Measurements from ENCODE around the gene ZNF124.
"Not testable (repeated sequence)": the region's sequence is repeated elsewhere in the genome, so short reads cannot be mapped to it uniquely, and the experiment has no call there.

ZNF124 gene

DNA sequence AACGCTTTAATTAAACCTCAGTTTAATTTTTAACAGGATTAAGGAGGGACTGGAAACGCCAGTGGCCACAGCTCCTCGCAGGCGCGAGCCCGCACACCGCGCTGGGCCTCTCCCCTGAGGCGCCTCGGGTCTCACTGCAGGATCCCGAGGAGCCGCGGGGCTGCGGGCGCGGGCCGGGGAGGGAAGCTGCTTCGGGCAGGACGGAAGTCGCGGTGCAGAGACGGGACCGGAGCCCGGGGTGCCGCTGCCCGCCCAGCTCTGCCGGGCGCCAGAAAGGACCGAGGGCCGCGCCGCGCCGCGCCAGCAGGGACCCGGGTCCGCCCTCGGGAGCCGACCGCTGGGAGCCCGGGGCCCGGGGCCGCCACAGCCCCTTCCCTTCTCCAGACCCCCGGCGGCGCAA is 377 bp downstream of the ZNF124 start:
- DNase-seq = not testable (repeated sequence)

DNA sequence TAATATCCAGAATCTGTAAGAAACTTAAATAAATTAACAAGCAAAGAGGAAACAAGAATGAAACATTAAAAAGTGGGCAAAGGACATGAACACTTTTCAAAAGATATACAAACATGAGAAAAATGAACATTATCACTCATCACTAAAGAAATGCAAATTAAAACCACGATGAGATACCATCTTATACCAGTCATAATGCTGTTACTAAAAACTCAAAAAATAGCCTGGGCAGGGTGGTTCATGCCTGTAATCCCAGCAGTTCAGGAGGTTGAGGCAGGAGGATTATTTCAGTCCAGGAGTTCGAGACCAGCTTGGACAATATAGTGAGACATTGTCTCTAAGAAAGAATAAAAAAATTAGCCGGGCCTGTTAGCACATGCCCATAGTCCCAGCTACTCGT is 6.1 kb downstream of the ZNF124 start:
- DNase-seq = no peak

DNA sequence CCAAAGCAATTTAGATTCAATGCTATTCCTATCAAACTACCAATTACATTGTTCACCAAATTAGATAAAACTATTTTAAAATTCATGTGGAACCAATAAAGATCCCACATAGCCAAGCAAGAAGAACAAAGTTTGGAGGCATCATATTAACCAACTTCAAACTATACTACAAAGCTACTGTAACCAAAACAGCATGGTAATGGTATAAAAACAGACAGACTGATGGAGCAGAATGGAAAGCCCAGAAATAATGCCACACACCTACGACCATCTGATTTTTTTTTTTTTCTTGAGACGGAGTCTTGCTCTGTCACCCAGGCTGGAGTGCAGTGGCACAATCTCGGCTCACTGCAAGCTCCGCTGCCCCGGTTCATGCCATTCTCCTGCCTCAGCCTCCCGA is 7.1 kb downstream of the ZNF124 start:
- DNase-seq = no peak

DNA sequence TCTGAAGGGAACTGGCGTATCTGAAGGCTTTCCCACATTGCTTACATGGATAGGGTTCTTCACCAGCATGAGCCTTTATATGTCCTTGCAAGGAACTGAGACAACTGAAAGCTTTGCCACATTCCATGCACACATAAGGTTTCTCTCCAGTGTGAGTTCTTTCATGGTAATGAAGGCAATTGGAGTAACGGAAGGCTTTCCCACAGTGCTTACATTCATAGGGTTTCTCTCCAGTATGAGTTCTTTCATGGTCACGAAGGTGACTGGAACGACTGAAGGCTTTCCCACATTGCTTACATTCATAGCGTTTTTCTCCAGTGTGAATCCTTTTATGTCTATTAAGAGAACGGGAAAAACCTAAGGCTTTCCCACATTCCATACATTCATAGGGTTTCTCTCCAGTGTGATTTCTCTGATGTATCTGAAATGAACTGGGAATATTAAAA is 15.0 kb downstream of the ZNF124 start:
- DNase-seq = peak; percentile 6

DNA sequence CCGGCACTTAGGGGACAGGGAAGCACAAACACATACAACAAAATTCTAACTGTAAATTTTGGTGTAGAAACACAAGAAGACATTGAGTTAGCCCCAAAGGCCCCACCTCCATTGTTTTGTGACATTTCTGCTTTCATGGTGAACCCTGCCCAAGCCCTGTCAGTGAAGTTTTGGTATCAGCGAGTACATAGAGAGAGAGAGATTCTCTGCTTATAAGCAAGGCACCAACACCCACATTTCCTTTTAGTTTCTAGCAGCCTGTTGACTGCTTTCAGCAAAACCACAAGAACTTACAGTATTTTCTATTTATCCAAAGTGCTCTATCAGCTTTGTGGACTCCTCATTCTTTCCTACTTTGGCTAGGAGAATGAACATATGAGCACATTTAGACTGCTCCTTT is 24.0 kb downstream of the ZNF124 start:
- DNase-seq = no peak

DNA sequence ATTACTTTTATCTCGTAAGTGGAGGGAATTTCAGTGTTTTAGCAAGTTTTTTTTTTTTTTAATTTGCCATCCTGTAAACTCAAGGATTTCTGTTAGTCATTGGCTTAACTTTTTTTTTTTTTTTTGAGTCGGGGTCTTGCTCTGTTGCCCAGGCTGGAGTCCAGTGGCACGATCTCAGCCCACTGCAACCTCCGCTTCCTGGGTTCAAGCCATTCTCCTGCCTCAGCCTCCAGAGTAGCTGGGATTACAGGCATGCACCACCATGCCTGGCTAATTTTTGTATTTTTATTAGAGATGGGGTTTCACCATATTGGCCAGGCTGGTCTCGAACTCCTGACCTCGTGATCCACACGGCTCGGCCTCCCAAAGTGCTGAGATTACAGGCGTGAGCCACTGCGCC is 24.7 kb downstream of the ZNF124 start:
- not testable (repeated sequence) for DNase-seq

DNA sequence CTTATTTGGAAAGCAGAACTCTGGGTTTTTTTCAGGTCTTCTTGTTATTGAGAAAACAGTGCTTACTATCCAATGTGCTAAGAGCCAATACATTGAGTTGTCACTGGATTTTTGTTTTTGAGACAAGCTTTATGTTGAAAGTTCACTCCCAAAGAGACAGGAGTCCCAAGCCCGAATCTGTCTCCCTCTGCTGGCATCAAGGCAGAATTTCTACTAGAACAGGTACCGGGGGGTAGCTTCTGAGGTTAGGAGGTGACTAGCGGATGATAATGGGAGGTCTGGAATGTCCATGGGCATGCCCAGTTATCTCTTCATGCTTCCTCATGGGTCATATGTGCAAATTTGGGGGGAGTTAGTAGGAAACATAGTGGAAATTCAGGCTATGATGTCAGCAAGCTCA is 25.1 kb downstream of the ZNF124 start:
- peak; percentile 8 for DNase-seq

DNA sequence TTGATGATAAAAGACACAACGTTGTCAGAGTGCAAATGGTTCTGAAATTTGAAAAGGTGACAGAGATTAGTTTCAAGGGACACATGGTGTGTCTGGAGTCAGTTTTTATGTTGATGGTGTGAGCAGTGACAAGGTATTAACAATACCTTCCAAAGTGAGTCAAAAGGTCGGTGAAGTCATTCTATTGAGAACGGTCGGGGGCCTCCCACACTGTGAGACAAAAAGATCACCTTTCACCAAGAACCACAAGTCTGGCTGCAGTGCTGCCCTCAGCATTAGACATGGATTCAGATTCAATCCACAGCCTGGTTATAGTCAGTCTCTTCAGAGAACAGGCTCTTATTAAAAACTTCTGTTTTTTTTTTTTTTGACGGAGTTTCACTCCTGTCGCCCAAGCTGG is 26.5 kb downstream of the ZNF124 start:
- no peak for DNase-seq

DNA sequence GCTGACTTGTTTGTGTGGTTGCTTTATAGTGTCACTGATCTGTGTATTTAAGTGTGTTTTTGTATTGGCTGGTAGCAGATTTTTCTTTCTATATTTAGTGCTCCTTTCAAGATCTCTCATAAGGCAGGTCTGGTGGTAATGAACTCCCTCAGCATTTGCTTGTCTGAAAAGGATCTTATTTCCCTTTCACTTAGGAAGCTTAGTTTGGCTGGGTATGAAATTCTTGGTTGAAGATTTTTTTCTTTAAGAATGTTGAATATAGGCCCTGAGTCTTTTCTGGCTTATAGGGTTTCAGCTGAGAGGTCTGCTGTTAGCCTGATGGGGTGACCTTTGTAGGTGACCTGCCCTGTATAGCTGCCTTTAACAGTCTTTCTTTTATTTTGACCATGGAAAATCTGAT is 32.3 kb downstream of the ZNF124 start:
- not testable (repeated sequence) for DNase-seq

DNA sequence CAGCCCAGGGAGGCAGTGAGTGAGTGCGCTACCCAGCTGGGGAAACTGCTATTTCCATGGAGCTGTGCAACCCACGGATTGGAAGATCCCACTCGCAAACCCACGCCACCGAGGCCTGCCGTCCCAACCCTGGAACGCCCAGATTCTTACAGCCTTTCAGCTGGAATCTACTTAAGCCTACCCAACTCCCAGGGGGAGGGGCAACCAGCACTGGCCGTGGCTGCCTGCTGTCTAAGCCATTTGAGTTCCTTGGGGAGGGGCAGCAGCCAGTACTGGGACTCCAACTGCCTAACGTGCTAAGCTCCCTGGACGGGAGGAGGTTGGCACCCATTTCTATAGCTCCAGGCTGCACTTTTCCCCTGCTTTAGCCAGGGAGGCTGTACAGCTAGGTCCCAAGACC is 40.6 kb downstream of the ZNF124 start:
- no peak for DNase-seq

DNA sequence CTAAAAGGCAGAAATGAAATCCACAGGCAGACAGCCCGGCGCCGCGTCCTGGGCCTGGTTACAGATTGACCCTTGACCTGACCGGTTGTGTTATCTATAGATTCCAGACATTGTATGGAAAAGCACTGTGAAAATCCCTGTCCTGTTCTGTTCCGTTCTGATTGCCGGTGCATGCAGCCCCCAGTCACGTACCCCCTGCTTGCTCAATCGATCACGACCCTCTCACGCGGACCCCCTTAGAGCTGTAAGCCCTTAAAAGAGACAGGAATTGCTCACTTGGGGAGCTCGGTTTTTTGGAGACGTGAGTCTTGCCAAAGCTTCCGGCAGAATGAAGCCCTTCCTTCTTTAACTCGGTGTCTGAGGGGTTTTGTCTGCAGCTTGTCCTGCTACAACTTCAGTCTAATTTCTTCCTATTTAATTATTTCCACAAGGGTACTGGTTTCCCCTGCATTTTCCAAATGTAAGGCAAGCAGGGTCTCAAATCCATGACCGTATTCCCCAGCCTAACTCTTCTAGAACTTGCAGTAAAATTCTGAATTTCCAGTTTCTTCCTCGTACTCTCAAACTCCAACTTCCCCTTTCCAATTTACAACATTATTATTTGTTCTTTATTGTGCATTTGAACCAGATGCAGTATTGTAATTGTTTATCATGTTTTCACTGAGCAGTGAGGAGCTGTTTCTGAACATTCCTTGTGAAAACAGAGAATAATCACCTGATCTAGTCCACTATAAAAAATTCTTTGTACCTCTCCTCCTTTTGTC is 44.1 kb downstream of the ZNF124 start:
- DNase-seq = not testable (repeated sequence)

DNA sequence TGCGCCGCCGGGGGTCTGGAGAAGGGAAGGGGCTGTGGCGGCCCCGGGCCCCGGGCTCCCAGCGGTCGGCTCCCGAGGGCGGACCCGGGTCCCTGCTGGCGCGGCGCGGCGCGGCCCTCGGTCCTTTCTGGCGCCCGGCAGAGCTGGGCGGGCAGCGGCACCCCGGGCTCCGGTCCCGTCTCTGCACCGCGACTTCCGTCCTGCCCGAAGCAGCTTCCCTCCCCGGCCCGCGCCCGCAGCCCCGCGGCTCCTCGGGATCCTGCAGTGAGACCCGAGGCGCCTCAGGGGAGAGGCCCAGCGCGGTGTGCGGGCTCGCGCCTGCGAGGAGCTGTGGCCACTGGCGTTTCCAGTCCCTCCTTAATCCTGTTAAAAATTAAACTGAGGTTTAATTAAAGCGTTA is 45.2 kb downstream of the ZNF124 start:
- DNase-seq = not testable (repeated sequence)

DNA sequence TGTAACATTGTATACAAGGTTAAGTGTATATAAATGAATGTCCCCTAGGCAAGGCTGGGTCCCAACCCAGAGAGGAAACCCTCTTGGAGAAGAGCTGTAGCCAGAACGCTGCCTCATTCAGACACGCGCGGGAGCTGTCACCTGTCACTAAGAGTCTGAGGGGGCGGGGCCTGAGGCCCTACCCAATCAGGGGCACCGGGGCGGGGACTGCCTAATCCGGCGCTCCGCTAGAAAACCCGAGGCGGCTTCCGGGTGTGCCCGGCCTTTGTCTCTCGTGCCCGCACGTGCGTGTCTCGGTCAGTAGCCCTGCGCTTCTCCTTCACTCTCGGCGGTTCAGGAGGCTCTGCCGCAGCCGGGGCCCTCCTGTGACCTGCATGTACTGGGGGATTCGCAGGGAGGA is 45.7 kb downstream of the ZNF124 start:
- DNase-seq = not testable (repeated sequence)

DNA sequence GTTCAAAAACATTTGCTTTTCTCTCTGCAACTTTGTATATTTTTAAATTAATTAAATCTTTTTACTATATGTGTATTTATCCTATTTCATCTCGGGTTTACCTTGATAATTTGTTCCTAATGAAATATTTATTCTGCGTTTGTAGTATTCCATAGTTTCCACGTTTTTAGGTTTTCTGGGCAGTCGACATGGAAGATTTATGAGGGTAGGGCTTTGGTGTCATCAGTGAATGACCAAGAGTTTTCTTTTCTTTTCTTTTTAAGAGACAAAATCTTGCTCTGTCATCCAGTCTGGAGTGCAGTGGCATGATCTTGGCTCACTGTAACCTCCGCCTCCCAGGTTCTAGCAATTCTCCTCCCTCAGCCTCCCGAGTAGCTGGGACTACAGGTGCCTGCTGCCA is 50.4 kb downstream of the ZNF124 start:
- DNase-seq = no peak

DNA sequence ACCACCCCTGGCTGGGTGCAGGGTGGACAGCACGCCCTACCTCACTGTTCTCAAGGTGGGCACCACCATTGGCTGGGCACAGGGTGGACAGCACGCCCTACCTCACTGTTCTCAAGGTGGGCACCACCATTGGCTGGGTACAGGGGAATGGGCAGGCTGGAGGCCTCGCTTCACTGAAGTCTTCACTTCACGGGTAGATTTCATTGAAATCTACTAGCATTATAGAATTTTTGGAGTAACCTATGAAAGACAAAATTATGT is 51.5 kb downstream of the ZNF124 start:
- DNase-seq = not testable (repeated sequence)

DNA sequence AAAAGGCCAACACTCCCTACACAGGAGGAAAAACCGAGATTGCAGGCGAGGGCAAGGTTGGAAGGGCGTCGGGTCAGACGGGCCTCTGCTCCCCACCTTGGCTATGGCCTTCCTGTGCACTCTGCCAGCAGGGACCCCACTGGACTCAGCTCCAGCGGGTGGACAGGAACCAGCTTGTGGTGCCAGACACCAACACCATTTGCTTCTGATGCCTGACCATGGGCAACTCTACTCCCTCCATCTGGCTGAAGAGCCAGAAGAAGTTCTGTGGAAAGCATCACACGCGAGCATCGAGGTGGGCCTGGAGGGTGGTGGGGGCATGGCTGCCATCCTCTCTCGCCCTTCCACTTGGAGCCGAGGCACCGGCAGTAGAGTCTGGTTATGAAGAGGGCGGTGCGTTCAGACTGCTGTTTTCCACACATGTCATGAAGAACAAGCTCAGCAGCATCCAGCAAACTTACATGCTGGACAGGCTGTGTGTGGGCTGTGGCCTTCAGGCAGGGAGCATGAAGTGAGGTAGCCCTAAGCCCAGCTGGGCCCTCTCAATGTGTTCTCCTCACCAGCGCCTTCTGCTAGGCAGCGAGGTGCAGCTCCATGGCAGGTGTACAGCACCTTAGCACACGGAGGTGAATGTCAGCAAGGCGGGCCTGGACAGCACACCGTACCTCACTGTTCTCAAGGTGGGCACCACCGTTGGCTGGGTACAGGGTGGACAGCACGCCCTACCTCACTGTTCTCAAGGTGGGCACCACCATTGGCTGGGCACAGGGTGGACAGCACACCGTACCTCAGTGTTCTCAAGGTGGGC is 52.0 kb downstream of the ZNF124 start:
- no peak for DNase-seq

DNA sequence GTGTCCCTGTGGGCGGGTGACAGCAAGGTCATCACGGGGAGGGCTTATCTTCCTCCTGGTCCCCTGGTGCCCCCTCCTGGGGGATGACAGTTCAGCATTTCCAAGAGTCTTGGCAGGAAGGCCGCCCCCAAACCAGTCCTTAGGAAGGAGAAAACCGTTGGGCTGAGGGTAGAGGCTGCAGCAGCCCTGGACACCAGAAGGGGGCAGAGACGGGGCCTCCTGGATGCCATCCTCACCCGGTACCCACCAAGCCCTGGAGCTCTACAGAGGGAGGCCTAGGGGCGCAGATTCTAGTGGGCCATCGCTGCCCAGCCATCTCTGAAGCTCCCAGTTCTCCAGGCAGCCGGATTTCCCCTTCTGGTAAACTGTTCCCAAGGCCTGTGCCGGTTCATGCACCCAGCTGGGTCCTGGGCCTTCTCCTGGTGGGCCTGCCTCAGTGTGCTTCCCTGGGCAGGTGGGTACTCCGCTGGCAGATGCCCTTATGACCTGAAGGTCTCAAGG is 52.8 kb downstream of the ZNF124 start:
- DNase-seq = peak; percentile 51

DNA sequence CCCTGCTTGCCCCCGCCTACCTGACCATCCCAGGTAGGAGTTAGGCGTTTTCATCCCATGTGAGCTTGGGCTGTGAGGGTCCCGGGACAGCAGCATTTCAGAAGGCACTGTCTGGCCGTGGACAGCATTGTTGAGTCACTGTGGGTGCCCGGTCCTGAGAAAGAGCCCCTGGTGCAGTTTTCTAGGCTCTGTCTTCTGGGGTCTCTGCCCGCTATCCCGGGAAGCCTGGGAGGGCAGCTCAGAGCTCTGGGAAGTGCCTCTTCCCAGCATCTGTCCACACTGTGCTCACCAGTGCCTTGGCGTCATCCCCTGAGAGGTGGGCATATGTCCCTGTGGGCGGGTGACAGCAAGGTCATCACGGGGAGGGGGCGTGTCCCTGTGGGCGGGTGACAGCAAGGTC is 56.3 kb downstream of the ZNF124 start:
- DNase-seq = no peak

DNA sequence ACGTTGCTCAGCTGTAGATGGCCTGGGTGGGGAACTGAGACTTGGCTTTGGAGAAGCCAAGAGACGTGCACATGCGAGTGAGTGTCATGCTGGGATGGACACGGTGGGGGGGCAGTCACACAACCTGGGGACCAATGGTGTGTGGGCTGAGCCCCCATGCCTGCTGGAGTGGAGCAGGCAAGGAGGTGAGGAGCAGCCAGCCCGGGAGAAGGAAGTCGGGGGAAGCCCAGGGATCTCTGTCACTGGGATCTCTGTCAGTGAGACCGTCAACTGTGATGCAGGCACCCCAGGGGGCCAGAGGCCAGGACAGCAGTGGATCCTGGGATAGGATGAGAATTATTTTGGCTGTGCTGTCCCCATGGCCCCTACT is 56.7 kb downstream of the ZNF124 start:
- no peak for DNase-seq

DNA sequence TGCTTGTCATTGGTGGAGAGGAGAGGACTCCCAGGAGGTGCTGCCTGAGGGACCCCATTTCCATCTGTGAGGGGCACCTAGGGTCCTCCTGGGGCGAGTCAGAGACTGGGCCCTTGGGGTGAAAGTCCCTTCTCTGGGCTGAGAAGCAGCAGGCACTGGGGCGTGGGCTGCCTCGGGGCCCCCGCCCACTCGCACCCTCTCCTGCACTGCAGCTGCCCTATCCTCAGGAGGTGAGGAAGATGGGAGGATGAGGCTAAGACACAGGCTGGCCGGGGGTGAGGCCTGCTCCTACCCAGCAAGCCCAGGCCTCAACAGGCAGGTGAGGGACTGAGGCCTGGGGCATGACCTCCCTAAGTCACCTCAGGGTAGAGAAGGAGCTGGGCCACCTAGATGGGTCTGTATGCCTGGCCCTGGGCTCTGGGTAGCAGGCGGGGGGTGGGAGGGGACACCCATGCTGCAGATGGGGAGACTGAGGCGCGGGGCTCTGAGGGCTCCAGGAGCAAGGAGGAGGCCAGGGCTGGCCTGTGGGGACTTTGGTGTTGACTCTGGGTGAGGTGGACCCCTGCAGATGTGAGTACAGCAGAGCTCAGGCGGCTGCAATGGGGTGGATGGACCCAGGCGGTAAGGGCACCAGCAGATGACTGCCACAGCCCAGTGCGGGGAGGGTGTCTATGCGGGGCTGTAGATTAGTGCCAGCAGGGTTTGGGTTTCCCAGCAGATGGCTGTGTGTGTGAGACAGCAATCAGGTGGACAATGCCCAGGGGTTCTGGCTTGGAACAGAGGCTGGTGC is 57.3 kb downstream of the ZNF124 start:
- DNase-seq = no peak

DNA sequence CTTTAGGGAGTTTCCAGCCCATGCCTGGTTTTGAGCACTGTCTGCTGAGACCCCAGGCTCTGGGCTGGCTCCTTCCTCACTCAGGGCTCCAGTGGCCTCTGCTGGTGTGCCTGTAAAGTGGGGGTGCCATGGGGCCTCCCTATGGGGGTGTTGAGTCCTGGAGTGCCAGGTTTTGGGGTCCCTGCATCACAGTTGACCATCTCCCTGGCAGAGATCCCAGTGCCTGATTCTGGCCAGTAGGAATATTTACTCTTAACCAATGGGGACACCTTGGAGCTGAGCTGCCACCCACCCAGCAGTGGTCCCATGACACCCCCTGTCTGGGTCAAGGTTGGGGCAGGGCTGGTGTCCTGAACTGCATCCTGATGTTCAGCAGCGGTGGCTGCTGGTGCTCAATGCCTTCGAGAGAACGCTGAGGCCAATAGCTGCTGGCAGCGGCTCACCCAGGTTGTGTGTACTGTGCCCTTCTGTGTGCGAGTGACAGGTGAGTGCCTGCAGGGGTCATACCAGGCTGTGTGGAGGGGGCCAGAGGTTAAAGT is 58.0 kb downstream of the ZNF124 start:
- DNase-seq = no peak

DNA sequence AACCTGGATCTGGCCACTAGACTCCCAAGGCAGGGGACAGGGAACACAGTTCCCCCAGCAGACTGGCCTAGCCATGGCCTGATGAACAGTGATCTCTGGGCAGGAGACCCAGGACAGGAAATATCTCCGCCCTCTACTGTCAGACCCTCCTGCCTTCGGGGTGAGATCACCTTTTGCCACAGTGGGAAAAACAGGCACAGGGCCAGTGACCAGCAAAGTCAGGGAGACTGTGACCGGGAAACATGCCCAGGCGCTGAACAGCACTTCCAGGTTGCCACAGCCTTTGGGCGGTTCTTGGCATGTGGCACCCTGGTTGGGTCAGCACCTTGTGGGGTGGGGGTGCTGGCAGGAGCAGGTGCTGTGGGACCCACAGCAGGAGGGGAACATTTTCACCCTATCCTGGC is 58.7 kb downstream of the ZNF124 start:
- no peak for DNase-seq

DNA sequence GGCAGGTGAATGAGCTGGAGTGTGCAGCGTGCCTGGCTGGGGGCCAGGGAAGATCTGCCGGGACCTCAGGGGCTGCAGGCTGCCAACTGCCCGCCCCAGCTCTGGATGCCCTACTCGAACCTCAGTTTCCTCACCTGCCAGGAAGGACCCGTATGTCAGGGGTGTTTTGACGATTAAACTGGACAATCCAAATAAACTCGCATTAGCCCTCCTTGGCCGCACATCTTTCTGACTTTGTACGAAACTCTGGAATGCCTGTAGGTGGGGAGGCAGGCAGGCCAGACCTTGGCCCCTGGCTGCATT is 59.4 kb downstream of the ZNF124 start:
- DNase-seq = no peak
